Mesothelial cell of epicardium (in vitro differentiated cells): ENCODE results near the gene HNRNPUL1. TPM values are rescaled to one million over a fixed set of nuclear protein-coding genes. Genes with fewer than 3 reads are reported as not detected.

Source experiments
- DNase-seq, 2 experiments: peaks; one replicate each; pipeline ENCODE4 v3.0.0; 2021; ENCODE audit warnings: low spot score in 2 of 2; ENCODE audit not compliant: unreplicated experiment in 2 of 2
- H3K27ac Mint-ChIP-seq: 2 replicates; pipeline ENCODE4 v1.8.0; 2021; ENCODE audit warnings: mixed read lengths
- H3K27me3 Mint-ChIP-seq: 2 replicates; pipeline ENCODE4 v1.8.0; 2021; ENCODE audit warnings: low read depth, mixed read lengths
- H3K36me3 Mint-ChIP-seq: 2 replicates; pipeline ENCODE4 v1.8.0; 2021; ENCODE audit warnings: mixed read lengths
- H3K4me1 Mint-ChIP-seq: 2 replicates; pipeline ENCODE4 v1.8.0; 2021; ENCODE audit warnings: mixed read lengths
- H3K4me3 Mint-ChIP-seq: 2 replicates; pipeline ENCODE4 v1.8.0; 2021; ENCODE audit warnings: mild to moderate bottlenecking, moderate library complexity, mixed read lengths
- H3K9me3 Mint-ChIP-seq: 2 replicates; pipeline ENCODE4 v1.8.0; 2021; ENCODE audit warnings: mixed read lengths
- CTCF ChIP-seq: fragments of 200-600 bp; sonication (generic); IDR thresholded peaks from one replicate; pipeline ENCODE4 v1.5.0; 2021; ENCODE audit warnings: antibody characterized with exemption; ENCODE audit not compliant: unreplicated experiment
- total RNA-seq: library from RNA; stranded (reverse); gene quantifications from 3 replicates; pipeline ENCODE4 v1.2.1, GENCODE V29; 2021

Gene HNRNPUL1
- total RNA-seq, 1 donor from 2014 or later: 246 TPM

GRCh38 chr19:41261474-41262190 lies 2.5 kb upstream of the HNRNPUL1 start:
- Mint-ChIP-seq H3K9me3 (no peaks in the 10 kb centered on the region), H3K36me3 (peaks cover 23% of the 10 kb centered on the region), H3K4me3 (peak overlapping the region; percentile 98), H3K27ac (peak overlapping the region; percentile 99), H3K4me1 (peaks cover 21% of the 10 kb centered on the region), H3K27me3 (no peaks in the 10 kb centered on the region)
- TF ChIP-seq CTCF: no peak
- DNase-seq: no peak

- Mint-ChIP-seq H3K27me3 (no peaks in the 10 kb centered on the region), H3K9me3 (no peaks in the 10 kb centered on the region), H3K4me3 (peak overlapping the region; percentile 98), H3K27ac (peak overlapping the region; percentile 99), H3K36me3 (peaks cover 17% of the 10 kb centered on the region), H3K4me1 (peaks cover 33% of the 10 kb centered on the region)
- no peak for TF ChIP-seq CTCF
- DNase-seq: peak; percentile 45 to 67
These were observed 926 bp upstream of the HNRNPUL1 start for GRCh38 chr19:41263042-41263849.

DNA sequence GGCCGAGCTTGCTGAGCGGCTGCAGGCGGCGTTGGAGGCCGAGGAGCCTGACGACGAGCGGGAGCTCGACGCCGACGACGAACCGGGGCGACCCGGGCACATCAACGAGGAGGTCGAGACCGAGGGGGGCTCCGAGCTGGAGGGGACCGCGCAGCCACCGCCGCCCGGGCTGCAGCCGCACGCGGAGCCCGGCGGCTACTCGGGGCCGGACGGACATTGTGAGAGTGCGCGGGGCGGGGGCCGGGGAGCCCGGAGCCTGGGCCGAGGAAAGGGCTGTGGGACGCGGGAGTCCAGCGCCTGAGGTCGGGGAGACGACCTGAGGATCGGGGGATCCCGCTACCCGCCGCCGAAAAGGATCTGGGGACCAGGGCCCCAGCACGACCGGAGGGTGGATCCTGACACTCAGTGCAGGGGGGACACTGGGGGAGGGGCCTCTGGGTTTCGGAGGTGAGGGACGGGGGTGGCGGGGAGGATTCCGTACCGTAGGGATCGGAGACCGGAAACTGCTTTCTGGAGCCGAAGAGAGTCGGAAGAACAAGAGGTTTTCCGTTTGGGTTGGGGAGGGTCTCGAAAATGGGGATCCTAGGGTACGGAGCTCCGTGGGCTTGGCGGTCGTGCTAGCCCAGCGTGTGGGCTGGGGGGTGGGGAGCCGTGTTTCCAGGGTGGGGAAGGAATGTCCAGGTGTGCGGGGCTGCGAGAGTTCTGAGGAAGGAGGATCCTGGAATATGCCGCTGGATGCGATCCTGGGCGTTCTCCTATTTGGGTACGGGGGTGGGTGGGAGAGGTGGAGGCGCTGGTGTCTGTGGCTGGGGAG lies 616 bp downstream of the HNRNPUL1 start:
- H3K27ac Mint-ChIP-seq: peak overlapping the region; percentile 99
- no peaks in the 10 kb centered on the region for H3K9me3 Mint-ChIP-seq
- H3K27me3 Mint-ChIP-seq: no peaks in the 10 kb centered on the region
- peaks cover 5% of the 10 kb centered on the region for H3K36me3 Mint-ChIP-seq
- DNase-seq: peak in 1 of 2 experiments; percentile 47
- H3K4me3 Mint-ChIP-seq: peak overlapping the region; percentile 98
- peak; percentile 0 for TF ChIP-seq CTCF
- H3K4me1 Mint-ChIP-seq: peaks cover 33% of the 10 kb centered on the region

- peak overlapping the region; percentile 99 for H3K27ac Mint-ChIP-seq
- no peaks in the 10 kb centered on the region for H3K27me3 Mint-ChIP-seq
- peak overlapping the region; percentile 98 for H3K4me3 Mint-ChIP-seq
- H3K36me3 Mint-ChIP-seq: peaks cover 2% of the 10 kb centered on the region
- peaks cover 33% of the 10 kb centered on the region for H3K4me1 Mint-ChIP-seq
- no peak for TF ChIP-seq CTCF
- peak in 1 of 2 experiments; percentile 42 for DNase-seq
- H3K9me3 Mint-ChIP-seq: no peaks in the 10 kb centered on the region
These were observed 1.4 kb downstream of the HNRNPUL1 start for GRCh38 chr19:41265395-41266153.

- TF ChIP-seq CTCF: no peak
- Mint-ChIP-seq H3K4me3 (no peak overlapping the region), H3K36me3 (peaks cover 24% of the 10 kb centered on the region)
These were observed 4.9 kb downstream of the HNRNPUL1 start for GRCh38 chr19:41269055-41269454.

More at GRCh38 chr19:41269055-41269454, 4.9 kb downstream of the HNRNPUL1 start:
- H3K27ac Mint-ChIP-seq: no peak overlapping the region
- H3K27me3 Mint-ChIP-seq: no peaks in the 10 kb centered on the region
- DNase-seq: no peak
- H3K9me3 Mint-ChIP-seq: no peaks in the 10 kb centered on the region
- peaks cover 26% of the 10 kb centered on the region for H3K4me1 Mint-ChIP-seq
